HG03139 (cell line): ENCODE results near the gene UQCRC2.
"Not testable (repeated sequence)": the region's sequence is repeated elsewhere in the genome, so short reads cannot be mapped to it uniquely, and the experiment has no call there.

Experiments used
- ATAC-seq: cut with Tn5 transposase; IDR thresholded peaks from one replicate; pipeline ENCODE4 v1.9.1; 2021; ENCODE audit not compliant: unreplicated experiment

UQCRC2 gene

DNA sequence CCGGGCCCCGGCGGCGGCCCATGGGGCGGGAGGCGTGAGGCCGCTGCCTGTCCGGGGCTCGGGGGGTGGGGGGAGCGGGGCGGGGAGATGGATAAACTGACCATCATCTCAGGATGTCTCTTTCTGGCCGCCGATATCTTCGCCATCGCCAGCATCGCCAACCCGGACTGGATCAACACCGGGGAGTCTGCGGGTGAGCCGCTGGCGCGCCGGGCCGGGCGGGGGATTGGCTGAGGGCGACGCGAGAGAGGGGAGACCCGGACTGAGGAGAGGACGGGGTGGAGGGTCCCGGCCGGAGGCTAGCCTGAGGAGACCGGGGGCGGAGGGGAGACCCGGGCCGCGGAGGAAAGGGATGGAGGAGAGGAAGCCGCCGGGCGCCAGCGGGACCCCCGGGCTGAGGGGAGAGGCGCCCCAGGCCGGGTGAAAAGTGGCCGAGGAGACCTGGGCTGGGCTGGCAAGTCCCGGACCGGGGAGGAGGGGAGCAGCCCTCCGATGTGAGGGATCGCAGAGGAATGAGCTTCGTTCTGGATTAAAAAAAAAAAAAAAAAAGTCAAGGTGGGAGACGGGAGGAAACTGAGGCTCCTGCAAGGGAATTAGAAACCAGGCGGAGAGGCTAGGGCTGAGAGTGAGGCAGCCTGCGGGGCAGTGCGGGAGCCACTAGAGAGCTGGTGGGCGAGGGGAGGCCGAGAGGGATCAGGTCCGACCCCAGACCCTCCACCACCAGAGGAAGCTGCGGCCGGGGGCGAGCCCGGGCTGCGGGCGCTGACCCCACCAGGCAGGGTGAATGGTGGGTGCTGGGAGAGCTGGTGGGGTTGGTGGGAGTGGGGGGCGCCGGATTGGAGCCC lies 55.3 kb downstream of the UQCRC2 start:
- ATAC-seq, result no peak

DNA sequence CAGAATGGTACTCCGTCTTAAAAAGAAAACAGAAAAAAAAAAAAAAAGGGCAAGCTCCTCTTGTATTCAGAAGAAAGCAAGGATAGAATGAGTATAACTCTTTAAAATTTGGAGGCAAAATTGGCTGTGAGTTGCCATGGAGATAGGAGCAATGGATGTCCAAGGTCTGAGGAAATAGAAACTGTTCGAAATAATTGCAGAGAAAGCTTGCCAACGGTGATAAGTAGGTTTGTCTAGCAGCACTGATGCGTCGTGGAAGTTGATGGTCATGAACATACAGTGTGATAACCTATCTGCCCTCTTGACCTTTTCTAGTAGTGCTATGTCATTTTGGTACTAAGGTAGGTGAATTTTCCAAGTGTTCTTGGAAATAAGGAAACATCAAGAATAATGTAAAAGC lies 57.7 kb downstream of the UQCRC2 start:
- ATAC-seq, result no peak

GRCh38 chr16:22012241-22012640 lies 59.1 kb downstream of the UQCRC2 start:
- no peak for ATAC-seq

DNA sequence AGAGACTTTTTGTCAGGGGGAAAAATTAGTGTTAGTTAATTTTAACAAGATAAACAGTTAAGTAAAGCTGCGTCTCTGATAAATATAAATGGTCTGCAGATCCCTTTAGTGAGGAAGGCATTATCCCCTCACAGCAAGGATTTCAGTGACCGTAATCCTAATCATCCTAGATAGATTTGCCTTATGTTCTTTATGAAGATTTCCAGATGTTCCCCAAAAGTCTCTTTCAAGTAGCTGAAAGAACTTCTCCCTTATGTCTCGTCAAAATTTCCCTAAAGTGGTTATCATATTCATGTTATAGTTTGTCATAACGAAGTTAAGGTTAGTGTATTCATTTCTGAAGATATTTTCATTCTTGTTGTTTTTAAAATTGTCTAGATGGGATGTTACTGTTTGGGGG lies 60.3 kb downstream of the UQCRC2 start:
- no peak for ATAC-seq

DNA sequence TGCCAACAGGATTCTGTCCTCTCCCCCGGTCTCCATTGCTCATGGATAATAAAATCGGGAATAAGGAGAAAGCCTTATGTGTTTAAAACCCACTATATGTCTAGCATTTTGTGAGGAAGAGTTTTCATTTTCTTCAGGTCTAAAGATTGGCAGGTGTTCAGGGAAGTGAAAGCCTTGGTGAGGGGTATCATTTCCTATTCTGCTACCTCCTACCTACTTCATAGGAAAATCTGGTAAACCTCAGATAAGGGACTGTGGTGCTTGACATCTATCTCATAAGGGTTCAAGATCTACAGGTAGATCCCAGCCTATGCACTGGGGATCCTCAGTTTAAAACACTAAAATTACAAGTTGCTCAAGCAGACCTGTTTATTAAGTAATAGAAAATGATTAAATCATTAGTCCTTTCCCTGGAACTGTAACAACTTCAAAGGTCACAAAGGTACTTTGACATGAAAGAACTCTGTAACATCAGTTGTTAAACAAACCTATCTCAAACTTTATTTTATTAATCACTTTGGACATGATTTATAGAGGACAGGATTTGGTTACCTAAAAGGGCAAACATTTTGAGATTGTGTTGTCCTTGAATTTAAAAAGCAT lies 61.2 kb downstream of the UQCRC2 start:
- ATAC-seq, result no peak

GRCh38 chr16:22016927-22017326 lies 63.8 kb downstream of the UQCRC2 start:
- no peak for ATAC-seq

GRCh38 chr16:22018559-22018958 lies 65.4 kb downstream of the UQCRC2 start:
- ATAC-seq, result no peak

DNA sequence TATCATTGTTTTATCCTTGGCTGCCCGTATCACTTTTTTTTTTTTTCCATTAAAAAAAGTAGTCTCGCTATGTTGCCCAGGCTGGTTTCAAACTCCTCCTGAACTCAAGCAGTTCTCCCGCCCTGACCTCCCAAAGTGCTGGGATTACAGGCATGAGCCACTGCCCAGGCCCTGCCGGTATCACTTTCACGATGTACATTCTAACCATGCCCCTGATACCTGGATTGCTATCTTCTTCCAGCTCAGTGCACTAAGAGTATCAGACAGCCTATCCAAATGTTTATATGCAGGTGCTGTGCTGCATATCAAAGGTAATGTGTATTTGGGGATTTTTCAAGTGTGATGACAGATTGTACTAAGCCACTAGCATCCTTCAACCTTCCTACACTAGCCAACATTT lies 69.0 kb downstream of the UQCRC2 start:
- ATAC-seq, result no peak

DNA sequence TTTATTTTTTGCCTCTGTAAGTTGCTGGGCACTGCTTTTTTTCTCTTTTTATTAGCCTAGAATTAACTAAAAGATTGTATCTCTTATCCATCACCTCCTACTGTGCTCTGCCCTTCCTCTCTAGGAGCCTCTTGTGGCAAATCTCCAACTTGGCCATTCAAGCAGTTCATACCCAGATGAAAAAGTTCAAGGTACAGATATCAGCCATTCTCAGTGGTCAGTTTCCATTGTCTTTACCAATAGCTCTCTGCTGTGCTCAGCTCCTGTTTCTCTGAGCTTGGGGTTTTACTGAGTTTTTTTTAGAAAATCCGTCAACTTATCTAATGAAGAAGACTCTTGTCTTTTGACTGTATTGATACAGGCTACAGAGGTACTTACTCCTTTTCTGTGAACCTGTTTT lies 70.3 kb downstream of the UQCRC2 start:
- ATAC-seq, result no peak

GRCh38 chr16:22024785-22025184 lies 71.6 kb downstream of the UQCRC2 start:
- not testable (repeated sequence) for ATAC-seq

DNA sequence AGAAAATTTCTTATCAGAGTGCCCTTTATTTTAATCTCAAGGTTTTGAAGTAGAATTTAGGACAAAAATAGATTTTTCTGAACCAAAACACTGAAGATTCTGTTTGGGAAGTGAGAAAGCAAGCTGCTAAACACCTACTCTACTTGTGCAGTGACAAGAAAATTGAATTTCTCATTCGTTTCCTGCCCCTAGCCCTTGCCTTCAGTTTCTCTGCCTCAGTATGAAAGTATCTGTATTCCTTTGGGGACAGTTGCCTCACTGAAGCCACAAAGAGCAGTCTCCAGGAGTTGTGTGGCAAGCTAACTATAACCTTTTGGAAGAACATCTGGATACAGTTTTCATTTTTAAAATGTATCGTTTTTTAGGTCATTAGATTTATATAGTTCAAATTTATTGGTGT lies 74.5 kb downstream of the UQCRC2 start:
- ATAC-seq, result no peak

DNA sequence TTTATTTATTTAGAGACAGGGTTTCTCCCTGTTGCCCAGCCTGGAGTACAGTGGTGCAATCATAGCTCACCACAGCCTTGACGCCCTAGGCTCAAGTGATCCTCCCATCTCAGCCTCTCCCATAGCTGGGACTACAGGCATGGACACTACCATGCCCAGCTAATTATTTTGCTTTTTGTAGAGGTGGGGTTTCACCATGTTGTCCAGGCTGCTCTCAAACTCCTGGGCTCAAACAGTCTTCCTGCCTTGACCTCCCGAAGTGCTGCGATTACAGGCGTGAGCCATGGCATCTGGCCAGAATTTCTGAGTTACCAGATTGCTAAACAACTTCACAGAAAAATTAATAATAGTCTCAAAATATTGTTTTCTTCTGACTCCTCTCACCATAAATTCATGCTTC lies 76.5 kb downstream of the UQCRC2 start:
- no peak for ATAC-seq

- no peak for ATAC-seq
These were observed 77.1 kb downstream of the UQCRC2 start for GRCh38 chr16:22030087-22030812.

DNA sequence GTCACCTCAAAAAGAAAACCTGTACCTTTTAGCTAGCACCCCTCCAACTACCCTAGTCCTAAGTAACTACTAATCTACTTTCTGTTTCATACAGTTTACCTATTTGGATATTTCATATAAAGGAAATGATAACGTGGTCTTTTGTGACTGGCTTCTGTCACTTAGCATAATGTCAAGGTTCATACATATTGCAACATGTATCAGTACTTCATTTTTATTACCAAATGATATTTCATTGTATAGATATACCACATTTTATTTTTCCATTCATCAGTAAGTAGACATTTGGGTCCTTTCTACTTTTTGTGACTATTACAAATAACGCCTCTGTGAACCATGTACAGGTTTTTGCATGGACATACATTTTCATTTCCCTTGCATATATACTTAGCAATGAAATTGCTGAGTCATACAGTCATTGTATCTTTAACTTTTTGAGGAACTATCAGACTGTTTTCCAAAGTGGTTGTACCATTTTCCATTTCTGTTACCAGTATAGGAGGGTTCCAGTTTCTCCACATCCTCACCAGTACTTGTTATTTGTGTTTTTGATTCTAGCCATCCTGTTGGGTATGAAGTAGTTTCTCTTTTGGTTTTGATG lies 78.4 kb downstream of the UQCRC2 start:
- no peak for ATAC-seq
